ENCODE data around the gene AUTS2. TPM values are rescaled to one million over a fixed set of nuclear protein-coding genes. Genes with fewer than 3 reads are reported as not detected.

Gene AUTS2
- total and polyA plus RNA-seq, 4 donors: 4.9 to 24.4 (median 7.0) TPM

DNA sequence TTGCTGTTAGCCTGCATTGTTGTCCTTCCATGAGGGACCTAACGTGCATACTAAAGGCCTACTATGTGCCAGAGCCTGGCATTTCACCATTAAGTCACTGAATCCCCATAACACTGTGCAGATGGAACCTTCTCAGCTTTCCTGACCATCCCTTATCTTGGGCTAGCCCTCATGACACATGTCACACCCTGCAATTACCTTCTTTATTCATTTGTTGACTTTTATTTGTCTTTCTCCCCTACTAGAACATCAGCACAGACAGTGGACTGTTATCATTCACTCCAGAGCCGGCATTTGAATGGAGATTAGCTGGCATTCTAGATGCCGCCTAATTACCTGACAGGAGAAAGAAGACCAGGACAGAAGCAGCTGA is 1062.5 kb downstream of the AUTS2 start:
- H3K27ac ChIP-seq (ENCODE audit: low read depth in 1 of 2, low read length in 2 of 2): no peak overlapping the region
- H3K4me3 ChIP-seq (ENCODE audit: low read depth in 1 of 3, low read length in 3 of 3): no peak overlapping the region
- H3K36me3 ChIP-seq (ENCODE audit: control insufficient read depth in 4 of 4, insufficient read depth in 3 of 4, low read depth in 1 of 4, low read length in 3 of 4): peaks cover 0 to 4% (median 0%) of the 10 kb centered on the region in 4 donors
- H3K9ac ChIP-seq (ENCODE audit: low read depth in 1 of 2, low read length in 2 of 2): no peak overlapping the region
- no peaks in the 10 kb centered on the region for H3K27me3 ChIP-seq (ENCODE audit: control insufficient read depth in 4 of 4, insufficient read depth in 4 of 4, low read length in 3 of 4)
- no peak for DNase-seq (ENCODE audit: low spot score)
- H3K4me1 ChIP-seq (ENCODE audit: control insufficient read depth in 4 of 4, insufficient read depth in 4 of 4, low read length in 3 of 4): no peaks in the 10 kb centered on the region
- 89% methylated on average over 3 of the region's 3 CpGs for WGBS
- H3K9me3 ChIP-seq (ENCODE audit: control insufficient read depth in 4 of 4, low read length in 3 of 4): no peaks in the 10 kb centered on the region
- TF ChIP-seq RAD21 (IDR thresholded peaks at IDR 0.05) (no peak), RXRA (IDR thresholded peaks at IDR 0.05) (no peak), YY1 (IDR thresholded peaks at IDR 0.05) (no peak), JUND (IDR thresholded peaks at IDR 0.05) (no peak), SP1 (IDR thresholded peaks at IDR 0.05) (no peak), ZBTB33 (IDR thresholded peaks at IDR 0.05) (no peak), EGR1 (IDR thresholded peaks at IDR 0.05; ENCODE audit: low read depth in 2 of 2) (no peak), FOXA1 (IDR thresholded peaks at IDR 0.05) (no peak), HNF4A (conservative IDR thresholded peaks at IDR 0.05) (no peak), FOXA2 (IDR thresholded peaks at IDR 0.05) (no peak), NR2F2 (IDR thresholded peaks at IDR 0.05) (no peak), TAF1 (conservative IDR thresholded peaks at IDR 0.05) (no peak), GABPA (IDR thresholded peaks at IDR 0.05 in 1 of 2, conservative IDR thresholded peaks at IDR 0.05 in 1 of 2) (no peak), HNF4G (IDR thresholded peaks at IDR 0.05) (no peak), MAX (IDR thresholded peaks at IDR 0.05) (no peak)
- TF ChIP-seq, protein P1, sequence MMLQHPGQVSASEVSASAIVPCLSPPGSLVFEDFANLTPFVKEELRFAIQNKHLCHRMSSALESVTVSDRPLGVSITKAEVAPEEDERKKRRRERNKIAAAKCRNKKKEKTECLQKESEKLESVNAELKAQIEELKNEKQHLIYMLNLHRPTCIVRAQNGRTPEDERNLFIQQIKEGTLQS (IDR thresholded peaks at IDR 0.05): no peak
- TF ChIP-seq, protein P2, sequence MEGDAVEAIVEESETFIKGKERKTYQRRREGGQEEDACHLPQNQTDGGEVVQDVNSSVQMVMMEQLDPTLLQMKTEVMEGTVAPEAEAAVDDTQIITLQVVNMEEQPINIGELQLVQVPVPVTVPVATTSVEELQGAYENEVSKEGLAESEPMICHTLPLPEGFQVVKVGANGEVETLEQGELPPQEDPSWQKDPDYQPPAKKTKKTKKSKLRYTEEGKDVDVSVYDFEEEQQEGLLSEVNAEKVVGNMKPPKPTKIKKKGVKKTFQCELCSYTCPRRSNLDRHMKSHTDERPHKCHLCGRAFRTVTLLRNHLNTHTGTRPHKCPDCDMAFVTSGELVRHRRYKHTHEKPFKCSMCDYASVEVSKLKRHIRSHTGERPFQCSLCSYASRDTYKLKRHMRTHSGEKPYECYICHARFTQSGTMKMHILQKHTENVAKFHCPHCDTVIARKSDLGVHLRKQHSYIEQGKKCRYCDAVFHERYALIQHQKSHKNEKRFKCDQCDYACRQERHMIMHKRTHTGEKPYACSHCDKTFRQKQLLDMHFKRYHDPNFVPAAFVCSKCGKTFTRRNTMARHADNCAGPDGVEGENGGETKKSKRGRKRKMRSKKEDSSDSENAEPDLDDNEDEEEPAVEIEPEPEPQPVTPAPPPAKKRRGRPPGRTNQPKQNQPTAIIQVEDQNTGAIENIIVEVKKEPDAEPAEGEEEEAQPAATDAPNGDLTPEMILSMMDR (IDR thresholded peaks at IDR 0.05; ENCODE audit: low read depth, low read length, missing input control): no peak
- TF ChIP-seq, protein P3, sequence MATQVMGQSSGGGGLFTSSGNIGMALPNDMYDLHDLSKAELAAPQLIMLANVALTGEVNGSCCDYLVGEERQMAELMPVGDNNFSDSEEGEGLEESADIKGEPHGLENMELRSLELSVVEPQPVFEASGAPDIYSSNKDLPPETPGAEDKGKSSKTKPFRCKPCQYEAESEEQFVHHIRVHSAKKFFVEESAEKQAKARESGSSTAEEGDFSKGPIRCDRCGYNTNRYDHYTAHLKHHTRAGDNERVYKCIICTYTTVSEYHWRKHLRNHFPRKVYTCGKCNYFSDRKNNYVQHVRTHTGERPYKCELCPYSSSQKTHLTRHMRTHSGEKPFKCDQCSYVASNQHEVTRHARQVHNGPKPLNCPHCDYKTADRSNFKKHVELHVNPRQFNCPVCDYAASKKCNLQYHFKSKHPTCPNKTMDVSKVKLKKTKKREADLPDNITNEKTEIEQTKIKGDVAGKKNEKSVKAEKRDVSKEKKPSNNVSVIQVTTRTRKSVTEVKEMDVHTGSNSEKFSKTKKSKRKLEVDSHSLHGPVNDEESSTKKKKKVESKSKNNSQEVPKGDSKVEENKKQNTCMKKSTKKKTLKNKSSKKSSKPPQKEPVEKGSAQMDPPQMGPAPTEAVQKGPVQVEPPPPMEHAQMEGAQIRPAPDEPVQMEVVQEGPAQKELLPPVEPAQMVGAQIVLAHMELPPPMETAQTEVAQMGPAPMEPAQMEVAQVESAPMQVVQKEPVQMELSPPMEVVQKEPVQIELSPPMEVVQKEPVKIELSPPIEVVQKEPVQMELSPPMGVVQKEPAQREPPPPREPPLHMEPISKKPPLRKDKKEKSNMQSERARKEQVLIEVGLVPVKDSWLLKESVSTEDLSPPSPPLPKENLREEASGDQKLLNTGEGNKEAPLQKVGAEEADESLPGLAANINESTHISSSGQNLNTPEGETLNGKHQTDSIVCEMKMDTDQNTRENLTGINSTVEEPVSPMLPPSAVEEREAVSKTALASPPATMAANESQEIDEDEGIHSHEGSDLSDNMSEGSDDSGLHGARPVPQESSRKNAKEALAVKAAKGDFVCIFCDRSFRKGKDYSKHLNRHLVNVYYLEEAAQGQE (IDR thresholded peaks at IDR 0.05): no peak
